GM11168 (cell line): ENCODE measurements around the gene DYRK1A.

ENCODE experiments used
- in situ Hi-C: fragments of 300-500 bp; cut with MboI; formaldehyde crosslinking; loops from one replicate; pipeline ENCODE4 v1.12.0; 2022; ENCODE audit warnings: low sequenced_read_pairs; ENCODE audit not compliant: unreplicated experiment

DYRK1A gene

DNA sequence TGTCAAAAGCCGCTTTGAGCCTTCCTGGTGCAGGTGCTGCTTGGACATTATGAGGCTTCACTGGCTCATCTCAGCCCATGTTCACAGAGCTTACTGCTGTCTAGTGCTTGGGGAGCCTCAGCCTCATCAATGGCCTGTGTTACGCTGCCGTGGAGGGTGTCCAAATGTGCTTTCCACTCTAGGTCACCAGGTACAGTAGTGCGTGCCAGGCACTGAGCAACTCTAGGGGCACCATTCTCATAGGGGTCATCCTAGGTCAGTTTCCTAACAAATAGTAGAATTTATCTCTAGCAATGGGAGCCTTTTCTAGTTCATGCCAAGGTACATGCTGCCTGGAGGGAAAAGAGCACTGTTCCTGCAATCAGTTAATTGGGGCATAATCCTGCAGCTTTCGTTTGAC lies 193.8 kb downstream of the DYRK1A start:
- in situ Hi-C loops = no loop called here

DNA sequence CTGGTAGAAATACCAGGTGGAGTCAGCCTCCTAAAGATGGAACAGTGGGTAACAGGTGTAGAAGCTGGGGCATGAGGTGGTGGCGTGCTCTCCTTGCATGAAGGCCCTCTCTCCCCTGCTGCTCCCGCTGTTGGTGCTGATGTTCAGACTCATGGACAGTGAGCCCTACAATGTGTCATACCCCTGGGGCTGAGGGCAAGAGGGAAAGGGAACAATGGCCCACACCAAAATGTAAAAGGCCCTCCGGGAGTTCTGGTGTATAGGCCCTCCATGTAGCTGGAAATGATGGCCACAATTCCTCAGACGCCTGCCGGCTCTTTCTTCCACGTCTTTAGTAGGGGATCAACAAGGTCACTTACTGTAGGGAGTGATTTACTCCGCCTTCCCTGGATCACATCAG lies 194.9 kb downstream of the DYRK1A start:
- in situ Hi-C loops = no loop called here

GRCh38 chr21:37561941-37562919 lies 195.7 kb downstream of the DYRK1A start:
- in situ Hi-C loops = no loop called here

DNA sequence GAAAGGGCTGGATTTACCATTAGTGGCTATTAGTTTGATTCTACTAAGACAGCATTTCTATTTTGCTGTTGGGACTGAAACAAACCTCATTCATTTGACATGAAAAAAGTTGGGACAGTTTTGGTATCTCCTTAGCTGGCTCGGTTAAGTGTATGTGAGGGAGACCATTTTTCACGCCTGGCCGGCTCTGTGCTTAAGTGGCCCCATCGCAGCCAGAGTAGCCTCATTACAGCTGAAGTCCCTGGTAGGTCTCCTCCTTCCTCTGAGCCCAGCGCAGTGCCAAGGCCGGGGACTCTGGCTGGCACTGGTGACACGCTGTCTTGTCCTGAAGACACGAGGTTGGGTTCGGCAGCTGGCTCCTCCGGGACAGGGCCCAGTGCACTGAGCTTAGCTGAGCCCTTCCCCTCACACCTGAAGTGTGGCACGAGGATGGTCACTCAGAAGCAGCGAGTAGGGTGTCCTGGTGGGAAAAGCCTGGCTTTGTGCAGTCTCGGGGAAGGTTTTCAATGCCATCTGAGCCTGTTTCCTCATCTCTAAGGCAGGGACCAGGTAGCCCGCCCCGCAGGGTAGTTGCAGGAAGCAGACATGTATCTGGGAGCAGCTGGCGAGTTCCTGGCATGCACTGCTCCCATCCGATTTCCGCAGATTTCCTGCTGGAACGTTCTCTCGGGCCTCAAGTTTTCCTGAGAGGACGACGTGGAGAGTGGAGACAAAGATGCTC lies 196.5 kb downstream of the DYRK1A start:
- in situ Hi-C loops = no loop called here

GRCh38 chr21:37563641-37564340 lies 197.2 kb downstream of the DYRK1A start:
- in situ Hi-C loops = no loop called here

DNA sequence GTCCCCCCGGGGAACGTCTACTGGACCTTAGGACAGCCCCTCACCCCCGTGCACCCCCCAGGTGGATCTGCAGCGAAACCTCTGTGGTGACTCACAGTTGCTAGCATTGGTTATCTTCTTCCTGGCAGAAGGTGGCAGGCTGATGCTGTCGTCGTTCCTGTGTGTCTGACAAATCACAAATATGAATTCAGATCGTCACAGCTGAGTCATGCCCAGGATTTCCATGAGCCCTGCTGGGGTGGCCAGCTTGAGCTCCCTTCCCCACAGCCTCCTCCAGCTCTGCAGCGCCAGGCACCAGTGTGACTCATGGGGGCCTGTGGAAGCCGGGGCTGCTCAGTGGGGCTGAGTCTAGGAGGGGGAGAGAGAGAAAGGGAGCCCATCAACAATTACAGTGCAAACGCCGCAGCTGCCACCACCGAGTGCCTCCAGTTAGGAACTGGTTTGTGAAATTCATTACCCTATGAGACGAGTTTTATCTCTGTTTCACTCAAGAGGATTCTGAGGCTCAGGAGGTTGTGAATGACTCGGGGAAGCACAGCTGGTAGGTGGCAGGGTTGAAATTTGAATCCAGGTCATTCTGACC lies 197.9 kb downstream of the DYRK1A start:
- in situ Hi-C loops = no loop called here

DNA sequence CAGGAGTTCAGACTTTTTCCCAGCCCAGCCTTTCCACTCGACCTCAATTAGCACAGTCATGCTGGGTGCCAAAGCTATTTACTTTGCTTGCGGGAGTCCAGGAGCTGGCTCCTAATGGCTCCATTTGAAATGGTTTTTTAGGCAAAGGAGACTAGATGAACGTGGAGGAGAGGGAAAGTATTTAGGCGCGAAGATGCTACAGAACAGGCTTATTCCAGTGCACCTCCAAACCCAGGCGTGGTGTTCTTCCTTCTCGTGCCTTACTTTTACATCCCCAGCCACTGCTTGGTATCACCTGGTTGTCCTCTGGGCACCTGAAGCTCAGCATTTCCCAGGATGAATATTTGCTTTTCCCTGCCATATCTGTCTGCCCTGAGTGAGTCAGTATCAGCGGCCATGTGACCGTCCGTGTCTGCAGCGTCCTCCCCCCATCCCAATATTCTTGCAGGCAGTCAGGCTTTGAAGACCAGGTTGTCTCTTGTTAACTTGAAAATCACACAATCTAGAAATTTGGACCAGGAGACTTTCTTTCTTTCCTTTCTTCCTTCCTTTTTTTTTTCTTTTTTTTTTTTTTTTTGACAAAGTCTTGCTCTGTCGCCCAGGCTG lies 198.5 kb downstream of the DYRK1A start:
- in situ Hi-C loops = no loop called here

DNA sequence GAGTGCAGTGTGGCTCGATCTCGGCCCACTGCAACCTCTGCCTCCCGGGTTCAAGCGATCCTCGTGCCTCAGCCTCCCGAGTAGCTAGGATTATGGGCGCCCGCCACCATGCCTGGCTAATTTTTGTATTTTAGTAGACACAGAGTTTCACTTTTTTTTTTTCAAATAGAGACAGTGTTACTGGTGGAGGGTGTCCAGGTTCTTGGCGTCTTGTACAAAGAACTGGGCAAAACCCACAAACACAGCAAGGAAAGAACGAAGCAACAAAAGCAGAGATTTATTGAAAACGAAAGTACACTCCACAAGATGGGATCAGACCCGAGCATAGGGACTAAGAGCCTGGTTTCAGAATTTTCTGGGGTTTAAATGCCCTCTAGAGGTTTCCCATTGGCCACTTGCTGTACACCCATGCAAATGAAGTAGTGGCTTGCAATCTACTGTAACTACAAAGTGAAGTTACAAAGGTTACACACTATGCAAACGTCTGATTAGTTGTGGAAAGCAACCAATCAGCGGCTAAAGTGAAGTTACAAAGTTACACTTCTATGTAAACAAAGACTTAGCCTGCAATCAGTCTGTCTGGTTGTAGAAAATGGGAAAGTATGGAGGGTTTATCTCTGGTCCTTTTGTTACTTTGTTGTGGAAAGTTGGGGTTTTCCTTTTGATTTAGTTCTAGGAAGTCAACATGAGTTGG lies 199.1 kb downstream of the DYRK1A start:
- in situ Hi-C loops = no loop called here

GRCh38 chr21:37566790-37567615 lies 200.4 kb downstream of the DYRK1A start:
- in situ Hi-C loops = no loop called here

DNA sequence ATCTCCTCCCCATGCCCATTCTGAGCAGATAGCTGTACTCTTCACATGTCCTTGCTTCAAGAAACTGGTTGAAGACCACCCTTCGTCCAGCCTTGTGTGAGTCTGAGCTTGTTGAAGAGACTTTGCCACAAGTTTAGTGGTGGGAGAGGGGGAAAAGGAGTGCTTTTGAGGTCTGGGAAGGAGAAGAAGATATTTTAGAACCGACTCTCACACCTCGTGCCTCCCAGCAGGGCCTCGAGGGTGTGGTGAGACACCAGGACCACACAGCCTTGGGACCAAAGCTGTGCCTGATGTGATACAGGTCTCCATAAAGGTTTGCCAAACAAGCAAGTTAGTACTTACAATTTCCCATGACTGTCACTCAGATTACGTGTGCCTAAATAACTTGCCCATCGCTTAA lies 201.8 kb downstream of the DYRK1A start:
- in situ Hi-C loops = no loop called here

DNA sequence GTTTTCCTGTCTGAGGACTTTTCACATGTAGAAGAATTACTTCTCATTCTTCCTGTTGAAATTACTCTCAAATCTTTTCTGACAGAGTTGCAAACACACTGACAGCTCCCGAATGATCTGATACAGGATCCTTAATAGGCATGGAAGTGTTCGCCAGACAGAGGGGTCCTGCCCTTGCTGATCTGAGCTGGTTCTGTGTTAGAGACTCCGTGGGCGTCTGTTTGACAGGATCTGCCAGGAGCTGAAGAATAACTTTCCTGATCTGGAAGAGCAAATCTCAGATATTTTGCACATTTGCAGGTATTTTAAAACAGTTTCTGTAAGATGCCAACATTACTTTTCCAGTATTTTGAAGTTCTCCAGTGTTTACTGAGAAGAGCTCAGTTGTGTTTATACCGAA lies 202.3 kb downstream of the DYRK1A start:
- in situ Hi-C loops = no loop called here

DNA sequence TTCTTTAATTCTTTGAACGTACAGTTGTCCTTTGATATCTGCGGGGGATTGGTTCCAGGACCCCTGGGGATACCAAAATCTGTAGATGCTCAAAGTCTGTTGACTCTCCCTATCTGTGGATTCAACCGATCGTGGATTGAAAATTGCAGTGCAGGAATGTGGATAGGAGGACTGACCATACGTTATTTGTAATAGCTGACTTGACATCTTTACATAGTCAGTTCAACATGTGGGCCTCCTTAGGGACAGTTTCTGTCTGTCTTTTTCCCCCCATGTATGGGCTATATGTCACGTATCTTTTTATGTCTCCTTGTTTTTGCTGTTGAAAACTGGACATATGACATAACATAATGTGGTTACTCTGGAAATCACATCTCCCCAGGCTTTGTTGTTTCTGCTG lies 204.9 kb downstream of the DYRK1A start:
- in situ Hi-C loops = no loop called here

DNA sequence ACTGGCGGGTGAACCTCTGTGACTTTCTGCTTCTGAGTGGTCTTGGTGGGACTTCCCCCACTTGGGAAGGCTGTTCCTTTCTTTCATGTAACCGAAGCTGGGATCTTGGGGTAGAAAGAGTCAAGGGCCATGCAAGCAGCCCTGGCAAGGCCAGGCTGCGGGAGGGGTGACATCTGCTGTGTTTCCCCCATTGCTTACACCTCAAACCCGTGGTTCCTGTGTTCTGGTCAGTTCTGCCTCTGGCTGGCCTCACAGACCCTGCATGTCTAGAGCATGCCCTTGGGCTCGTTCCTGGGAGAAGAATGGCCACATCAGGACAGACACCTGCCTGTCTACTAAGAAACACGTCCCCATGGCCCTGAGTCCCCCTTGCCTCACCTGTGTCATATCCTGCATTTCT lies 207.7 kb downstream of the DYRK1A start:
- in situ Hi-C loops = no loop called here

GRCh38 chr21:37574751-37575150 lies 208.2 kb downstream of the DYRK1A start:
- in situ Hi-C loops = no loop called here

- in situ Hi-C loops = no loop called here
These were observed 209.0 kb downstream of the DYRK1A start for GRCh38 chr21:37575580-37575979.
